ENCODE results near the gene MNX1. TPM values are rescaled to one million over a fixed set of nuclear protein-coding genes. Genes with fewer than 3 reads are reported as not detected.

Gene MNX1
- total RNA-seq, 1 experiment from 2014 or later = 0.28 TPM

- peaks cover 13% of the 10 kb centered on the region for H3F3A ChIP-seq (ENCODE audit: insufficient read depth, low read depth)
- intact Hi-C loops (cut with micrococcal nuclease; ENCODE audit: unreplicated experiment) = no loop called here
- no peaks in the 10 kb centered on the region for H3K9me3 ChIP-seq (ENCODE audit: insufficient read depth, low read depth)
- TF ChIP-seq CTCF (conservative IDR thresholded peaks at IDR 0.05) = no peak
- no peak for TF ChIP-seq EZH2 (IDR thresholded peaks at IDR 0.05; ENCODE audit: low read depth)
- BruUV-seq (replicated peaks) = no TSS peak
- CTCF ChIA-PET = no interaction called here
- peaks cover 19% of the 10 kb centered on the region for H4K20me1 ChIP-seq (ENCODE audit: insufficient read depth)
- H3K27me3 ChIP-seq (ENCODE audit: insufficient read depth, low read depth) = no peaks in the 10 kb centered on the region
- H3K79me2 ChIP-seq (ENCODE audit: low read depth) = no peaks in the 10 kb centered on the region
- H3K9me2 ChIP-seq (ENCODE audit: insufficient read depth) = no peaks in the 10 kb centered on the region
- no peak overlapping the region for H2AFZ ChIP-seq
- no peak for DNase-seq
- H3K36me3 ChIP-seq (ENCODE audit: low read depth) = peaks cover 37% of the 10 kb centered on the region
- no peak overlapping the region for H3K4me3 ChIP-seq
- no peaks in the 10 kb centered on the region for H3K4me1 ChIP-seq (replicated peaks; ENCODE audit: insufficient read depth)
- H3K27ac ChIP-seq = no peak overlapping the region
- POLR2A ChIA-PET (ENCODE audit: unreplicated experiment) = no interaction called here
- no peak overlapping the region for H3K4me2 ChIP-seq
These were observed 44.1 kb downstream of the MNX1 start for GRCh38 chr7:156966387-156966786.

GRCh38 chr7:156964971-156965370 lies 45.5 kb downstream of the MNX1 start:
- Histone ChIP-seq H3K9me3 (ENCODE audit: insufficient read depth, low read depth) (no peaks in the 10 kb centered on the region), H4K20me1 (ENCODE audit: insufficient read depth) (peaks cover 19% of the 10 kb centered on the region), H3K27me3 (ENCODE audit: insufficient read depth, low read depth) (no peaks in the 10 kb centered on the region), H3K4me2 (no peak overlapping the region), H3K4me3 (no peak overlapping the region), H3F3A (ENCODE audit: insufficient read depth, low read depth) (peaks cover 10% of the 10 kb centered on the region), H3K36me3 (ENCODE audit: low read depth) (peaks cover 44% of the 10 kb centered on the region), H3K79me2 (ENCODE audit: low read depth) (no peaks in the 10 kb centered on the region), H3K9me2 (ENCODE audit: insufficient read depth) (no peaks in the 10 kb centered on the region), H2AFZ (no peak overlapping the region), H3K27ac (no peak overlapping the region), H3K4me1 (replicated peaks; ENCODE audit: insufficient read depth) (no peaks in the 10 kb centered on the region)
- intact Hi-C loops (cut with micrococcal nuclease; ENCODE audit: unreplicated experiment) = no loop called here
- no TSS peak for BruUV-seq (replicated peaks)
- no peak for DNase-seq
- ChIA-PET POLR2A (ENCODE audit: unreplicated experiment) (no interaction called here), CTCF (no interaction called here)
- no peak for TF ChIP-seq EZH2 (IDR thresholded peaks at IDR 0.05; ENCODE audit: low read depth)
- no peak for TF ChIP-seq CTCF (conservative IDR thresholded peaks at IDR 0.05)

- Histone ChIP-seq H3K4me1 (replicated peaks; ENCODE audit: insufficient read depth) (no peaks in the 10 kb centered on the region), H3K4me3 (no peak overlapping the region), H3K36me3 (ENCODE audit: low read depth) (peaks cover 55% of the 10 kb centered on the region), H3K27ac (no peak overlapping the region), H3K79me2 (ENCODE audit: low read depth) (no peaks in the 10 kb centered on the region), H3F3A (ENCODE audit: insufficient read depth, low read depth) (no peaks in the 10 kb centered on the region), H3K9me3 (ENCODE audit: insufficient read depth, low read depth) (no peaks in the 10 kb centered on the region), H3K4me2 (no peak overlapping the region), H3K27me3 (ENCODE audit: insufficient read depth, low read depth) (no peaks in the 10 kb centered on the region), H4K20me1 (ENCODE audit: insufficient read depth) (peaks cover 15% of the 10 kb centered on the region; the same call in 1 of the 2 replicates), H2AFZ (no peak overlapping the region), H3K9me2 (ENCODE audit: insufficient read depth) (no peaks in the 10 kb centered on the region)
- TF ChIP-seq CTCF (conservative IDR thresholded peaks at IDR 0.05) = no peak
- TF ChIP-seq EZH2 (IDR thresholded peaks at IDR 0.05; ENCODE audit: low read depth) = no peak
- DNase-seq = no peak
- intact Hi-C loops (cut with micrococcal nuclease; ENCODE audit: unreplicated experiment) = no loop called here
- CTCF ChIA-PET = no interaction called here
- BruUV-seq (replicated peaks) = no TSS peak
- POLR2A ChIA-PET (ENCODE audit: unreplicated experiment) = no interaction called here
These were observed 47.0 kb downstream of the MNX1 start for GRCh38 chr7:156963472-156963871.
